NCI-H1048 (cell line): ENCODE measurements around the gene SH3RF2.
"Not testable (repeated sequence)": the region's sequence is repeated elsewhere in the genome, so short reads cannot be mapped to it uniquely, and the experiment has no call there.

Experiments
- DNase-seq: peaks from one replicate; lab custom pipeline; 2025; lab: John Stamatoyannopoulos, UW

Gene SH3RF2, protein sequence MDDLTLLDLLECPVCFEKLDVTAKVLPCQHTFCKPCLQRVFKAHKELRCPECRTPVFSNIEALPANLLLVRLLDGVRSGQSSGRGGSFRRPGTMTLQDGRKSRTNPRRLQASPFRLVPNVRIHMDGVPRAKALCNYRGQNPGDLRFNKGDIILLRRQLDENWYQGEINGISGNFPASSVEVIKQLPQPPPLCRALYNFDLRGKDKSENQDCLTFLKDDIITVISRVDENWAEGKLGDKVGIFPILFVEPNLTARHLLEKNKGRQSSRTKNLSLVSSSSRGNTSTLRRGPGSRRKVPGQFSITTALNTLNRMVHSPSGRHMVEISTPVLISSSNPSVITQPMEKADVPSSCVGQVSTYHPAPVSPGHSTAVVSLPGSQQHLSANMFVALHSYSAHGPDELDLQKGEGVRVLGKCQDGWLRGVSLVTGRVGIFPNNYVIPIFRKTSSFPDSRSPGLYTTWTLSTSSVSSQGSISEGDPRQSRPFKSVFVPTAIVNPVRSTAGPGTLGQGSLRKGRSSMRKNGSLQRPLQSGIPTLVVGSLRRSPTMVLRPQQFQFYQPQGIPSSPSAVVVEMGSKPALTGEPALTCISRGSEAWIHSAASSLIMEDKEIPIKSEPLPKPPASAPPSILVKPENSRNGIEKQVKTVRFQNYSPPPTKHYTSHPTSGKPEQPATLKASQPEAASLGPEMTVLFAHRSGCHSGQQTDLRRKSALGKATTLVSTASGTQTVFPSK

DNA sequence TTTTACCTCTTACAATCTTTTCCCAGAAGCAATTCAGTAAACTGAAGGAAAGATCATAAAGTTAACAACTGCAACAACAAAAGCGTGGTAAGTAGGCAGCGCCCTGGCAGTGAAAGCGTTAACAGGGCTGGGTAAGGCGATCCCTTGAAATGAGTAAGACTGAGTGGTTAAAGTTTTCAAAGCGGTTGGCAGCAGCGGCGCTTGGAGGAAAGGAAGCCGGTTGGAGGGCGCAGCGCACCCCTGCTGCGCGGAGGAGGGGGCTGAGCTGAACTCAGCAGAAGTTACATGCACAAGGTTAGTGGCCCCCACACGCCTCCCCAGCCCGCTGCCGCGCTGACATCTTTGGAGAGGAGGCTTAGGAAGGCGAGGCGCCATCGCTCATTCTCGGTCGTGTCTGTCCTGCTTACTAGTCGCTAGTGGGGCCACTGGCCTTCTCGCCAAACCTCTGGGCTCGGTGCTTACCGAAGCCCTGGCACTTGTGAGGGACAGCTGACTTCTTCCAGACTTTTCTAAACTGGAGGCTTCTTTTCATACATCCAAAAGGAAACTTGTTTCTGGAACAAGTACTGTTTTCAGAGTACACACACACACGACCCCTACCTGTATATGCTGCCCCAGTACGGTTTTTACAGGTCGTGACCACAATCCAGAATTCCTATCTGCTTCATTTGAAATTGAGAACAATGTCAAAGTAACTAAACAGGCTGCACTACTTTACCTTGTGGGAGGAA lies at the start of gene SH3RF2:
SH3RF2 (plus strand) TSS at position 178 of the 731 bp plus-strand sequence. CDS start 1,351 bp downstream, outside the sequence.
- DNase-seq: no peak

DNA sequence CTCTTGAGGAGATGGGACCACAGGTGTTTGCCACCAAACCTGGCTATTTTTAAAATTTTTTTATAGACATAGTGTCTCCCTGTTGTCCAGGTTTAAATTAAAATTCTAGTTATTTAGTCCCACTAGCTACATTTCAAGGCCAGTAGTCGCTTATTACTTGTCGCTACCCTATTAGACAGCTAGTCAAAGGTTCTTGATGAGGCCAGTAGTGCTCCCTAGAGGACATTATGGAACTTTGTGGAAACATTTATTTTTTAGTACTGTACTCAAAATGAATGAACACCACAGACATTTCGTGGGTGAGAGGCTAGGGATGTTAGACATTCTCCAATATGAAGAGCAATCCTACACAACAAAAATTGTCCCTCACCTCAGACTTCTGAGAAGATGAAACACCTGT lies 49.2 kb upstream of the SH3RF2 start:
- DNase-seq: no peak

DNA sequence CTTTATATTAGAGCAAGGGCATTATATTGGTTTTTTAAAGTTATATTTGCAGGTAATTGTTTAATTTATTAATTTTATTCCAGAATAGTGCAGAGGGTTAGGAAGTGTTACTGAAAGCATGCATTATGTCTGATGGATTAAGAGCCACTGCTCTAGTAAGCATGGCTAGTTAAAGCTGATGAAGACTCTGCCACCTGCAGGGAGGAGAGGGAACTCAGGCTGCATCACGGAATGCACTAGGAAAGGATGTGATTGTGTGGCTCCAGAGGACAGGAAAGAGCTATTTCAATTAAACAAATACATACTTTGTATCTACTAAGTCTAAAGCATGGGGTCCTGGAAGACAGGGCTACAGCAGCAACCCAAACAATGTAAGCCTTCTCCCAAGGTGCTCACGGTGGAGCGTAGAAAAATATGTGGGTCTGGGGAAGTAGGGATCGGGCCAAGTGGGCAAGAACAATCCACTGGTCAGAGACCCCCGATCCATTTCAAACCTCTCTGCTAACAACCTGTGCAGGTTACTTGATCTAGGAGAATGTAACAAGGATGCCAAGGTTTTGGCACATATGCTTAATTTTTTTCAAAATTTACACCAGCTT lies 48.3 kb upstream of the SH3RF2 start:
- no peak for DNase-seq

DNA sequence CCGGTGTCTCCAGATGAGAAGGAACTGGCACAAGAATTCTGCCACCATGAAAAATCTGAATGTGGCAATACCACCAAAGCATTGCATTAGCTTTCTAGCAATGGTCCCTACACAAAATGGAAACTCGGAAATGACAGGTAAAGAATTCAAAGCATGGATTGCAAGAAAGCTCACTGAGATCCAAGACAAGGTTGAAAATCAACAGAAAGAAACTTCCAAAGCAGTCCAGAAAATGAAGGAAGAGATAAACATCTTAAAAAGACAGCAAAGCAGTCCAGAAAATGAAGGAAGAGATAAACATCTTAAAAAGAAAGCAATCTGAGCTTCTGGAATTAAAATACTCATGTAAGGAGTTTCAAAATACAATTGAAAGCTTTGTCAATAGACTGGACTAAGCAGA lies 46.8 kb upstream of the SH3RF2 start:
- no peak for DNase-seq

DNA sequence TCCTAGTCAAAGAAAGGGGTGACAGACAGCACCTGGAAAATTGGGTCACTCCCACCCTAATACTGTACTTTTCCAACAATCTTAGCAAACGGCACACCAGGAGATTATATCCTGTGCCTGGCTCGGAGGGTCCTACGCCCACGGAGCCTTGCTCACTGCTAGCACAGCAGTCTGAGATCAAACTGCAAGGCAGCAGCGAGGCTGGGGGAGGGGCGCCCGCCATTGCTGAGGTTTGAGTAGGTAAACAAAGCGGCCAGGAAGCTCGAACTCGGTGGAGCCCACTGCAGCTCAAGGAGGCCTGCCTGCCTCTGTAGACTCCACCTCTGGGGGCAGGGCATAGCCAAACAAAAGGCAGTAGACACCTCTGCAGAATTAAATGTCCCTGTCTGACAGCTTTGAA lies 45.0 kb upstream of the SH3RF2 start:
- not testable (repeated sequence) for DNase-seq

DNA sequence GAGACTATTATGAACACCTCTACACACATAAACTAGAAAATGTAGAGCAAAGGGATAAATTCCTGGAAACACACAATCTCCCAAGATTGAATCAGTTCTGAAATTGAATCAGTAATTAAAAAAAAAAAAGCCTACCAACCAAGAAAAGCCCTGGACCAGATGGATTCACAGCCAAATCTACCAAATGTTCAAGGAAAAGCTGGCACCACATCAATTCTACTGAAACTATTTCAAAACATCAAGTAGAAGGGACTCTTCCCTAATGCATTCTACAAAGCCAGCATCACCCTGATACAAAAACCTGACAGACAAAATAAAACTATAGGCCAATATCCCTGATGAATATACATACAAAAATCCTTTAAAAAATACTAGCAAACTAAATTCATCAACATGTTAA lies 38.2 kb upstream of the SH3RF2 start:
- DNase-seq: no peak

DNA sequence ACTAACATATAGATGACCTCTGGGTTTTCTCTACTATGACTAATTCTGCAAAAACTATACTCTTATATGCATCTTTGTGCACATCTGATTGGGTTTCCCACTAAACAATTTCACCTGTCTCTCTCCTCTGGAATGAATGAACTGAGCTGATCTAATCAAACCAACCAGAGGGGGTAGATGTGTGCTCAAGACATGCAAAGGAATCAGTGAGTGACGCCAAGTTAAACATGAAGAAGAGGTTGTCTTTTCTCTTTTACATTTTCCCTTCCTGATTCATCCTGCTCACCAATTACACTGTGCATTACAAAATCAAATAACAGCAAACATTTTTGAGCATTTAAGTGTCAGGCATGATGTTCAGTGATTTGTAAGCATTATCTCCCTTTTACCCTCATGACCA lies 34.0 kb upstream of the SH3RF2 start:
- DNase-seq: no peak

DNA sequence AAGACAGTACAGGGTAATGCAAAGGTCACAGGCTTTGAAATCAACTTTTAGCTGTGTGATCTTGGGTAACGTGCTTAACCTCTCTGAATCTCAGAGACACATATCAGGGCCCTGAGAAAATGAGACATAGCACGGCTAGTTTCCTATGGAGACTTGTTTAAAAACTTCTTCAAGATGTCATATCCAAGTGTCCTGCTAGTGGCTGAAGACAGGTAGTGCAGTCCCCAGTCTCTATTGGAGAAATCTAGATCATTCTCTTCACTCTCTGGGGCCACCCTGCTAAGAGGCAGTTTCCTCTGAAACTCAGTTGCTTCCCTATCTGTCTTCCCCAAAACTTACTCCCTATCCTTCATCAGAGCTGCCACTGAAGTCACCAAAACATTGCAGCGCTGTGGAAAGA lies 33.3 kb upstream of the SH3RF2 start:
- DNase-seq: no peak

DNA sequence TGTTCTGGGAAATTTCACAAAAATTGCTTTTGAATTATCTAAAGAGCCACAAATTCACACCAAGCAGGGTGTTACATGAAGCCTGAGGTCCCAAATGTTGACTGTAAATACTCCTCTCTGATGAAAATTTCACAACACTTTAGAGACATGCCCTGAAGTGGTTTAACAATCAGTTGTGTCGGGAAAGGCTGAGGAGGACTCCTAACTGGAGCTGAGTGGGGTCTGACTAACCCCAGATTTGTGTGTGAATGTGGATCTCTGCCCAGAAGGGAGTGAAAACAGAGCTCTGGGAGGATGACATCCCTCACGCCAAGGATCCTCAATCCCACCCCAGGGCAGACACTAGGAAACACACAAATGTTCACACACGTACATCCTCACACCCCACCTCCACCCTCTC lies 32.5 kb upstream of the SH3RF2 start:
- DNase-seq: no peak

DNA sequence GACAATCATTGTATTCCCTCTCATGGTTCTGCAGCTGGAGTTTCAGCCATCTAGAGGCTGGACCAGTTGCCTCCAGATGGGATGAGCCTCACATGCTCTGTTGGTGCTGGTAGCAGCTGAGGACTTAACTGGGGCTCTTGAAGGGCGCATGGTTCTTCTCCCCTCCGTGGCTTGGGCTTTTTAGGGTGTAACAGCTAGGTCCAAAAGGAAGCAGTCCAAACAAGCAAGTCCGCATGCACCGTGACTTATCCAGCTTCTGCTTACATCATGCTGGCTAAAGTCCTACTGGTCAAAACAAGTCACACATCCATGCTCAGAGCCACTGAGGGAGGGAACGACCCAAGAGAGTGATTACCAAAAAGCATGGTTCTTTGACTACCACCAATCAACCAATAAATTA lies 31.6 kb upstream of the SH3RF2 start:
- DNase-seq: no peak

DNA sequence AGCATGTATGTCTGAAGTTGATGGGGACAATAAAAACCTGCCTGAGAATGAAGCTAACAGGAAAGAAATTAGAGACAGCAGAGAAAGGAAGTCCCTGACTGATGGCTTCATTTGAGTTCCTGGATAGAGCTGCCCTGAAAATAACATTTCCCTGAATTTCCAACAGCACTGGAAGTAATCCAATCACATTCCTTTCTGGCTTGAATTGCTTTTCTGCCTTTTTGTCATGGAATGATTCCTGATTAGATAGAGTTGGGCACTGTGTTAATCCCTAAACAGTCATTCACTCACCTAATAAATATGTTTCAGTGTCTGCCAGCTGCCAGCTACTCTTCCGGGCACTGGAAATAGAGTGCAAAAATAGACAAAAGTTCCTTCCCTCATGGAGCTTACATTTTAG lies 30.0 kb upstream of the SH3RF2 start:
- no peak for DNase-seq

DNA sequence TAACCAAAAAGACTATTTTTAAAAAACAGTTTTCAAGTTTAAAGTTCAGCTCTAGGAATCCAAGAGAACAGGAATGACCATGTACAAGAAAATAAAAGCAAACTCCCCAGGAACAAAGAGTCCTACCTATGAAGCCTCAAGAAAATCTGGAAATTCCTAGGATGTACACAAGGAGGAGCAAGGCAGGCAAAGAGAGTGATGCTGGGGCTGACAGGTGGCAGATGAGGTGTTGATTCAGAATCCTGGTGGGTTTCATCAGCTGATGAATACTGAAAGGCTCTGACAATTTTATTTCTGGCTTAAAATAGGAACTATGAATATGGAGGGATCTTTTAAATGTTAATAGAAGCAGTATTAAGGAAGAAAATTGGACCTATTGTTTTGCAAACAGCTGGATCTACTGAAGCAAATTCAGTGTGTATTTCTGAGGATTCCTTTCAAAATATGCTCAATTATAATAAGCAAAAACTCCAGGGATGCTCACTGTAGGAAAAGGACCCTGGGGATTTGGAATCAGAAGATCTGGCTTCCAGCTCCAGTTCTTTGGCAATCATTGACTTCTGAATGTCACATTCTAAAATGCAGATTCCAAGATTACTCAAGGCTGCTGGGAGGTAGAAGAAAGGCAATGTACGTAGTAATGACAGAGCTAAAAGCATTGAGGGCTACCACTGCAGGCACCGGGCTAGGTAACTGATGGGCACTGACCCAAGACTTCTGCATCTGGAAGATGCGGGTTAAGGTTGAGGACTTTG lies 28.0 kb upstream of the SH3RF2 start:
- no peak for DNase-seq

DNA sequence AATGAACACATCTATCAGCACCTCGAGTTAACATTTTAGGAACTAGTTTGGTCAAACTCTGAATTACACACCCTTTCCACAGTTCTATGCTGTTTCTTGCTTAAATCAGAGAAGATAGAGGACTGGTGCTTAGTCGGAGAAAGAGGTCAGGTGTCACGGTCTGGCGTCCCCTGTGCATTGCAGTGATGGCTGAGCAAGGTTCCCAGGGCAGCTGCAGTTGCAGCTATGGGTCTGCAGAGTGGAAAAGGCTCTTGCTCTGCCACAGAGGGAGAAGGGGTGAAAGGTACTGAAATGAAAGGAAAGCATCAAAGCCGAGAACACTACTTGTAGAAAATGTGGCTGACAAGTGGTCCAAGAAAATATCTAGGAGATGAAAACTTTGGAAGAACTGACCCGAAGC lies 25.2 kb upstream of the SH3RF2 start:
- no peak for DNase-seq

DNA sequence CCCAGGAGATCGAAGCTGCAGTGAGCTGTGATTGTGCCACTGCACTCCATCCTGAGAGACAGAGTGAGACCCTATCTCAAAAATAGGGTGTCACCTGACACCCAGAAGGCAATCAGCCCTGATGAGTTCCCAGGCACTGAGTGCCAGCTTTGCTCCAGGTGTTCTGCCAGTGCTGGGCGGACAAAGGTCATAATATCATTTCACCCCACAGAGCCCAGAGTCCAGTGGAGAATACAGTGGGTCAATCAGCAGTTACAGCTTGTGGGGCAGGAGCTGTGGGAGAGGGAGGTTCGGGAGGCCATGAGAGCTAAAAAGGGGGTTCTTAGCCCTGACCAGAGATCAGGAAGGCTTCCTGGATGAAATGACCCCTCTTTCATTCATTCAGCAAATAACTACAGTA lies 24.4 kb upstream of the SH3RF2 start:
- DNase-seq: no peak

DNA sequence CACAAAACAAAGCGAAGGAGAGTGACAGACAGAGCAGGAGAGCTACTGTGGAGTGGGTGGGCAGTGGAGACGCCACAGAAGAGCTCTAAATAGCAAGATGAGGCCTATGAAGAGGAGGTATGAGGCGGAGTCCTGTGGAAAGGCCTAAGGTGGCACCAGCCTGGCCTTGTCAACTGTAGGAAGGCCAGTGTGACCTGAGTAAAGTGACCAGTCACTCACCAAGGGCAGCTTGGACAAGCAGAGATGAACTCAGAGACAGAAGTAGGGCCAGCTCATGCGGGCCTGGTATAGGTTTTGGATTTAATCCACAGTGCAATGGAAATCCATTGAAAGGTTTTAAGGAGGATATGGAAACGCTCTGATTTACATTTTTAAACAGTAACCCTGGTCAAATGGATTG lies 23.8 kb upstream of the SH3RF2 start:
- no peak for DNase-seq

DNA sequence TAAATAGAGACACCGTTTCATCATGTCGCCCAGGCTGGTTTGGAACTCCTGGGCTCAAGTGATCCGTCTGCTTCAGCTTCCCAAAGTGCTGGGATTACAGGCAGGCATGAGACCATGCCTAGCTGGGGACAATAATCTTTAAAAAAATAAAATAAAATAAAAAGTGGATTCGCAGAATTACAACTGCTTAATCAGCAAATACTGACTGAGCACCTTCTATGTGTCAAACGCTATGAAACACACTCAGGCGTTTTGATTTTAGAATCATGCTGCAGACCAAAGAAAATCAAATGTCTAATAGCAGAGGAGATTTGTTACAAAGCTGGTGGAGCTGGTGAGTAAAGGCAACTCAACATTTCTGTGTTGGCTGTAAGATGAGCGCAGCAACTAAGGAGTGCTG lies 22.7 kb upstream of the SH3RF2 start:
- no peak for DNase-seq

DNA sequence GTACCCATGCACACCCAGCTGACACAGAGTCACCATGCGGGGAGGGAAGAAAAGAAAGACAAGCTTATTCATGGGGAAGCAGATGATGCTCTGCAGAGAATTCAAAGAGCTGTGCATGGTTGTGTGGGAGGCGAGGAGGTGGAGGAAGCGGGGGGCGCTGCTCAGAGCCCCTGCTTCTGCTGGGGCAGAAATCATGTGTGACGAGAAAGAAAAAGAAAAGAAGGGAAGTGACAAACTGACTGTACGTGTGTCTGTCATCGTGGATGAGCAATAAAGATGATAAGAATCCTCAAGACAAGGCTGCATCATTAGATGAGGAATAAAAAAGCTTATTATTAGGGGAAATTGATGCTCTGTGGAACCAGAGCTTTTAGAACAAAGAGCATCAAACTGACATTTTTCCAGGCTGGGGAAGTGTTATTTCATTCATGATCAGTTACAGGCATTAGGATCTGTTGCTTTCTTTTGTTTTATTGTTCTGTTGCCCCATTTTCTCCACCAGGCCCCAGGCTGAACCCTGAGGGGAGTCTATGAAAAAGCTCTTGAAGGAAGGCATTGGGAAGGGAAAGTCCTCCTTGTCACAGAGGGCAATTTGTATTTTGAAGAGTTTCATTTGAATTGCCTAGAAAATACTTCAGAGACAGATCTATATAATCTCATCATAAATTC lies 20.3 kb upstream of the SH3RF2 start:
- no peak for DNase-seq

DNA sequence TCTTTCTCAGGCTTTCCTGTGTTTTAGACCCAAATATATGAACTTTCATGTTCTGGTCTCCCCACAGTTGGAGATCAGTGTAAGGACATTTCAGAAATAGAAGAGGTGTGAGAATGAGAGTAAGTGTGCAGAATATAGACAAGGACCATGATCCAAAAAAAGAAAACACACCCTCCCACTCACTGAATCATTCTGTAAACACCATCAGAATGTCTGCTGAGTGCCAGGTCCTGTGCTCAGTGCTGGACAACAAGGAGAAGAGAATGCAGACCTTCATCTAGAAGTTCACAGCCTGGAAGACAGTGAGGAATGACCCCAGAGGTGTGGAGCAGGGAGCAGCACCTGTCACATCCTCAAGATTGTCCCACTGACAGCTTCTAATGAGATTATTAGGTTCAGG lies 19.1 kb upstream of the SH3RF2 start:
- no peak for DNase-seq

DNA sequence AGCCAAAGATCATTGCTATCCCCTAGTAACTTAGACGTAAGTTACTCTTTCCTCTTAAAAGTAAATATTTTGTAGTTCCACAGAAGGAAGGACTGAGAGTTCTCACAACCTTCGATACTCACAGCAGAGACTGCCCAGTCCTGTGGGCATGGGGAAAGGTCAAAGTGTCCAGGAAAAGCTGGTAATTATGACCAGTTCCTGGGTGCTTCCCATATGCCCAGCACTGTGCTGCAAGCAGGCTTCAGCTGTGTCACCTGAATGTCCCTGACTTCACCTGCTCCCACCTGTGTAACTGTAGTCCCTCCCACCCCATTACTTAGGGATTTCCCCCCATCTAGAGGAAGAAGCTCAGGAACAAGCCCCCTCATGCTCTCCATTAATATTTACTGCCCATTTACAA lies 18.0 kb upstream of the SH3RF2 start:
- DNase-seq: no peak

DNA sequence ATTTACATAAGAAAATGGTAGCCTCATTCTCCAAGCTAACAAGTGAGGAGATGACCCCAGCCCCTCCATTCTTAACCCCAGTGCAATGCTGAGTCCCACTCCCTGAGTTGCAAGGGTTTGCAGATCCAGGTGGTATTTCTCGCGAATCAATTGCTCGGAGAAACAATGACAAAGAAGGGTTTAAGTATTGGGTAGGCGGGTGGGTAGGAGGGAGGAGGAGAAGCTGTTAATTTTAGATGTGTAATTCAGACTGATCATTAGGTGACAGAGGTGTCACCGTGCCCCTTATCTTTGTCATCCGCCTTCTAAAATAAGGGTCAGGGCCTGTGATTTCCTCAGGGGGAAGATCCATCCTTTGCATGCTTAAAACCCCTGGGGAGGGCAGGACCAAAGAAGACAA lies 17.0 kb upstream of the SH3RF2 start:
- DNase-seq: no peak

DNA sequence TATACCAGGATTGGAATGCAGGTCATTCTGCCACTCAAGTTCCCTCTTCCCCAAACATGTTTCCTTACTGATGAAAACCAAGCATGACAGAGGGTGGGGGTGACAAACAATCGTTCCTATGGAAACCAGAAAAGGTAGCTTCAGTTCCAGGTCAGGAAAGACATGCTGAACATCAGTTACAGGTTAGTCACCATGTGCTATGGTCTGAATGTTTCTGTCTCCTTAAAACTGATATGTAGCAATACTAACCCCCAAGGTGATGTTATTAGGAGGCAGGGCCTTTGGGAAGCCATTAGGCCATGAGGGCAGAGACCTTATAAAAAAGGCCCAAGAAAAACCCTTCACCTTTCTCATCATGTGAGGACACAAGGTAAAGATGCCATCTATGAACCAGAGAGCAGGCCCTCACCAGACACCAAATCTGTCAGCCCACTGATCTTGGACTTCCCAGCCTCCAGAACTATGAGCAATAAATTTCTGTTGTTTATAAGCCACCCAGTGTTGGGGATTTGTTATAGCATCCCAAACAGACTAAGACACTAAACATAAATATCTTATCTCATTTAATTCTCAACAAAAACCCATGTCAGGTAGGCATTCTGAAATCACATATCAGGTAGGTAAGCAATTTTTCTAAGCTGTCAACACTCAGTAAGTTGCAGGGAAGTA lies 15.7 kb upstream of the SH3RF2 start:
- no peak for DNase-seq
